GM19025 (cell line): Measurements from ENCODE around the gene GCAT.
A peak's percentile ranks its signal among the peaks of the same experiment; 100 is the strongest.

Experiments
- ATAC-seq: cut with Tn5 transposase; IDR thresholded peaks from one replicate; pipeline ENCODE4 v1.9.1; 2021; ENCODE audit warnings: mild to moderate bottlenecking, low read depth, moderate library complexity; ENCODE audit not compliant: unreplicated experiment

The GCAT gene

DNA sequence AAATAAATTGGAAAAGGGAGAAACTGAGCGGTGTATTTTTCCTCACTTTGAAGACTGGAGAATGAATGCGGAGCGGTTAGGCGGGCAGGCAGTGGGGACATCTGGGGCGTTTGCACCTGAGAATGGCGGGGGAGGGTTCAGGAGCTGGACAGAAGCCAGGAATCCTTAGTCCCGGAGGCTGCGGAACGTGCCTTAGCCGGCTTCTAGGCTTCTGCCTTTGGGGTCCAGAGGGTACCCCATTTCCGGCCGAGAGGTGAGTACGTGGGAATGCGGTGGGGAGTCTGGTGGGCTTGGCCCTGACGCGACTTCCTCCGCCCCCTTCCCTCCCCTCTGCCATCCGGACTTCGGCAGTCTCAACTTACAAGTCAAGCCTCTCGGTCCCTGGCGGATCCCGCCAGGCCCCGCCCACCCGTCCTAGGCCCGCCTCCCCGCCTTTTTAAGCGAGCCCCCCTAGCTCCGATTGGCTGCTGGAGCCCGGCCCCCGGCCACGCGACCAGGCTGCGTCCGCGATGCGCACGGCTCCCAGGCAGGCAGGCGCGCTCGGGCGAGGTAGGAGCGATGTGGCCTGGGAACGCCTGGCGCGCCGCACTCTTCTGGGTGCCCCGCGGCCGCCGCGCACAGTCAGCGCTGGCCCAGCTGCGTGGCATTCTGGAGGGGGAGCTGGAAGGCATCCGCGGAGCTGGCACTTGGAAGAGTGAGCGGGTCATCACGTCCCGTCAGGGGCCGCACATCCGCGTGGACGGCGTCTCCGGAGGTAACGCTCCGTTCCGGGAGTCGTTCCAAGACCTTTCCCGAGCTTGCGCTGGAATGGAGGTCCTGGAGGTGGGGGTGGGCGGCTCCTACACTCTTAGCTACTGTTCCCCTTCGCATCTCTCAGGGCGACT is at the start of gene GCAT:
GCAT (plus strand) TSS at position 525 of the 884 bp plus-strand sequence; CDS start at position 559, 34 bp downstream.
- ATAC-seq = peak; percentile 91

DNA sequence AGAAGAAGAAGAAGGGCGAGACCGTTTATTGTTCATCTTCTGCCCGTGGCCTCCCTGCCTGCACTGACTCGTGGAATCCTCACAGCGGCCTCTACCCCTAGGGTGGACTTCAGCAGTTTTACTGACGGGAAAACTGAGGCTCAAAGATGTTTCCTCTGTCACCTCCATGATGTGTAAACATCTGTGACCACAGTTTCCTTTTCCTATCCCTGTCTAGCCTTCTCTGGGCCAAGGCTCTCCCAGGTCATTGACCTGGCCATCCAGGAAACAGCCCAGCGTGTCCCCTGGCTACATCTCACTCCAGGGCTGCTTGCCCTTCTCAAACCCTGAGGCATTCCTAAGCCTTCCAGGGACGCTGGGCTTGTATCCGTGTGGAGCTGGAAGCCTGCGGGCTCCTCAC is 49.0 kb upstream of the GCAT start:
- ATAC-seq = no peak

DNA sequence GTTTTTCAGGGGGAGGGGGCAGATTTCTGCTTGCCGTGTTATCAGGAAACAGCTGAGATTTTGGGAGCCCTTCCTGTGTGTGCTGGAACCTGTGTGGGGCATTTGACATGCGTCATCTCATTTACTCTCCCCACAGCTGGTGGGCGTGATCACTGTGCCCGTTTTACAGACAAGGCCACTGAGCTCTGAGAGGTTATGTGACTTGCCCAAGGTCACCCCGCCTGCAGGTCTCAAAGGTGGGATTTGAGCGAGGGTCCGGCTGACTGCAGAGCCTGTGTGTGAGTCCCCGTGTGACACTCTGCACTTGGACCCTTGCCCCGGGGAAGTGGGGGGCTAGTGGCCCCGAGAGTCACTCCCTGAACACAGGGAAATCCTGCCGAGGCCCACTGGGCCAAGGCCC is 48.5 kb upstream of the GCAT start:
- no peak for ATAC-seq

DNA sequence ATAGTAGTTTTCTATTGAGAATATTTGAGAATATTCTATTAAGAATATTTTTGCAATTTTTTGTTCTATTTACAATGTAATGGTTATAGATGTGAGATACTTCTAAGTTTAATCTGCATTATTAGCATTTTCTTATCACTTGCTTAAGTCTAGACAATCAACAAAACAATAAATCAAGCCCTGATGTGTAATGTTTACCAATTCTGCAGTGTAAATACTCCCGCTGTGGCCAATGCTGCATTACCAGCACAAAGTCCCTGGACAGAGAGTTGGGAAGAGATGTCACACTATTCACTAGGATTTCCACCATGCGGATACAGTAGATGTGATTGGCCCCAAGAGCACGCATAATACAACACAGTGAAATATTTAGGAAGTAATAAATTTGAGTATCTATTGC is 47.6 kb upstream of the GCAT start:
- no peak for ATAC-seq

DNA sequence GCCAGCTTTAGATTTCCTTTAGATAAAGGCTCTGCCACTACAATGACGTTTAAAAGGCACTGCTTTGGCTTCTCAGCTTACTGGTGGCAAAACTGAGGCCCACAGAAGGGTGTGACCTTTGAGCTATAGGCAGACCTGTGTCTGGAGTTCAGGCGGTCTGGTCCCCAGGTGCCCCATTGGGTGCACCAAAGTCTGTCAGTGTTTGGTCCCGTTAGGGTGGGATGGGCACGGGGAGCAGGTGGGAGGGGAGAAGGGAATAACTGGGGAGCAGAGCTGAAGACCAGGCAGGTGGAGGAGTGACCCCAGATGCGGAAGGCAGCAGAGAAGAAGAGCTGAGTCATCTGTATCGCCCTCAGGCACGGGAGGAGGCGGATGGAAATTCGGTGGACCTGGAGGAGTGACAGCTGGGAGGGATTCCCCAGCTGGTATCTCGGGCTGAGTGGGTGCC is 45.3 kb upstream of the GCAT start:
- no peak for ATAC-seq

DNA sequence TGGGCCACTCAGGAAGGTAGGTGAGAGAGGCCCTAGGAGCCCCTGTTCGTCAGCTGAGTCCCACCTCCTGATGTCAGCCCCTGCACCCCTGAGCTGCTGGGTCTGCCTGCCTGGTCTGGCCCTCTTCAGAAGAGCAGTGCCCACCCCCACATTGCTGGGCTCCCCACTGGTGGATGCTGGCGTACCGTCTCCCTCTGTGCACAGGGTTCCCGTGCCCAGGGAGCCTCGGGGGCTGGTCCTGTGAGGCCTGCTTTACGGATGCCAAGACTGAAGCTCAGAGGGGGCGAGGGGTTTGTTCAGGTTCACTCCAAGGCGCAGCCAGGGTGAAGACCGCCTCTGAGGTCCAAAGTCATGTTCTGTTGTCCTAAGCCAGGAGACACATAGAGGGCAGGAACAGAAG is 44.7 kb upstream of the GCAT start:
- ATAC-seq = no peak

DNA sequence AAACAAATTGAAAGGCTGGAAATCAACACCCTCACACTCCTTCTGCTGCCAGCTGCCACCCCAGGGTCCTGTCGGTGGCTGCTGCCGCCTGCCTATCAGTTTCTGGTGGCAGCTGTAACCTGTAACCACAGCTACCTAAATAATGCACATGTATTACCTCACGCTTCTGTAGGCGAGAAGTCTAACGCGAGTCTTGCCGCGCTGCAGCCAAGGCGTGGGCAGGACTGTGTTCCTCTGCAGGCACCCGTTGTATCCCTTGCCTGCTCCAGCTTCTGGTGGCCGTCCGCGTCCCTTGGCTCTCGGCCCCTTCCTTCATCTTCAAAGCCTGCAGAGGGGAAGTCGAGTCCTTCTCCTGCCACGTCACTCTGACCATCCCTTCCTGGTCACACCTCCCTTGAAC is 44.1 kb upstream of the GCAT start:
- no peak for ATAC-seq

DNA sequence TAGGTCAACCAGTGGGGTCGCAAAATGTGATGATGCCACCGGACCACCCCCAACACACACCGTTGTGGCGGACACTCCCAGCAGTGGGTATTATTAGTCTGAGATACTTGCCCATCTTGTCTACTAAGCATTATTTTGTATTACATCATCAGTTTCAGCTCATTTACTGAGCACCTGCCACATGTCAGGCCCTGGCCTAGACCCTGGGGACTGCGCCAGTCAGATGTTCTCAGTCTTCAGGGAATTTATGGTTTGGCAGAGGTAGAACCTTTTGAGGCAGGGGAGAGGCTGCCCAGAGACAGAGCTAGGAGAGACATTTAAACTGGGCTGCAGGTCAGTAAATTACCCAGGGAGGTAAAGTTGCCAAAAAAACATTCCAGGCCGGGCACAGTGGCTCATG is 43.1 kb upstream of the GCAT start:
- ATAC-seq = no peak

DNA sequence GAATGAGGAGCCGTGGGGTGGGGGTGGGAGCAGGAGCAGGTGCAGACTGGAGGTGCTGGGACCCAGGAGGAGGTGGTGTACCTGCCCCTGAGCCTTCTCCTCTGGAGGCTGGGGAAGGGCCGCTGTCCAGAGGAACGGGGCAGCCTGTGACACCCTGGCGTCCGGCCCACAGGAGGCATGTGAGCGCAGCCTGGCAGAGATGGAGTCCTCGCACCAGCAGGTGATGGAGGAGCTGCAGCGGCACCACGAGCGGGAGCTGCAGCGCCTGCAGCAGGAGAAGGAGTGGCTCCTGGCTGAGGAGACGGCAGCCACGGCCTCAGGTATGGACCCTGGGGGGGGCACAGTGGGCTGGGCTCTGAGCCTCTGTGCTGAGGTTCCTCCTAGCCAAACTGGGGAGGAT is 42.2 kb upstream of the GCAT start:
- no peak for ATAC-seq

DNA sequence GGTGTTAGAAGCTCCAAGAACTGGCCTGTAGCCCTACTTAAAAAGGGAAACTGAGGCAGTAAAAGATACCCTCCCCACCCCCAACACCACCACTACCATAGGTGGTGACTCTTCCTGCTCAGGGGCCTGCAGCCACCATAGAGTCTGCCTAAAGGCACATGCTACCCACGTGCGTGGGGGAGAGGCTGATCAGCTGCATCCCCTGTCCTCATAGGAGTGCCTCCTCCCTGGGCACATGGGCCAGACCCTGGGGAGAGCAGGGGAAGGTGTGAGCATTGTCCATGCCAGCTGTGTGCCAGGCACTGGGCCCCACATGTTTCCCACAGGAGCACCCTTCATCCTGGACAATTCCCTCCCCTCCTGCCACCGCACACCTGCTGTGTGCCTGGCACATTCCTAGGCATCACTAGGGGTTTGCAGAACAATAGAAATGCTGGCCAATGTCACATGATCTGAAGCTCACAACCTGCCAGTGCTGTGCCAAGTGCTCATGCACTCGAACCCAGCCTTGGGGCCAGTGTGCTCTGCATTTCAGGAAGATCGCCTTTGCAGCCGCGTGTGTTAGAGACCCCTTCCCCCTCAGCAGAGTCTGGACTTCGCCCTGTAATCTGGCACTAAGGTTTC is 41.7 kb upstream of the GCAT start:
- no peak for ATAC-seq

DNA sequence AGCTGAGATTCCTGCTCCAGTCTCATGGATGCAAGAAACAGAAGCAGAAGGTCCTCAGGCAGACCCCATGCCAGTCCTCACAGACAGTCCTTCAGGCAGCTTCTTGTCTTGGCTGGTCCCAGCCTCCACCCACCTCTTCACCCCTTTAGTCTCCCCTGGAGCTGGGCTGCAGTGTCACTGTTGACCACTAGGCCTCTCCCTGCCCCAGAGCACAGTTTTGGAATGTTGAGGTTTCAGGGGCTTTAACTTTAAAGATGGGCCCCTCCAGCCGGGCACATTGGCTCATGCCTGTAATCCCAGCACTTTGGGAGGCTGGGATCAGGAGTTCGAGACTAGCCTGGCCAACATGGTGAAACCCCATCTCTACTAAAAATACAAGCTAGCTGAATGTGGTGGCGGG is 39.5 kb upstream of the GCAT start:
- ATAC-seq = no peak

DNA sequence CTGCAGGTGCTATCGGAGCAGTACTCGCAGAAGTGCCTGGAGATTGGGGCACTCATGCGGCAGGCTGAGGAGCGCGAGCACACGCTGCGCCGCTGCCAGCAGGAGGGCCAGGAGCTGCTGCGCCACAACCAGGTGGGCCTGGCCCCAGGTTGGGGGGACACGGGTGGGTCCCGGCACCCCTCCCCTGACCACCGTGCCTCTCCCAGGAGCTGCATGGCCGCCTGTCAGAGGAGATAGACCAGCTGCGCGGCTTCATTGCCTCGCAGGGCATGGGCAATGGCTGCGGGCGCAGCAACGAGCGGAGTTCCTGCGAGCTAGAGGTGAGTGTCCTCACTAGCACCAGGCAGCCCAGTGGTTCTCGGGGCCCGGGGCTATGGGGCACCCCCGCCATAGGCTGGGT is 38.7 kb upstream of the GCAT start:
- ATAC-seq = no peak

DNA sequence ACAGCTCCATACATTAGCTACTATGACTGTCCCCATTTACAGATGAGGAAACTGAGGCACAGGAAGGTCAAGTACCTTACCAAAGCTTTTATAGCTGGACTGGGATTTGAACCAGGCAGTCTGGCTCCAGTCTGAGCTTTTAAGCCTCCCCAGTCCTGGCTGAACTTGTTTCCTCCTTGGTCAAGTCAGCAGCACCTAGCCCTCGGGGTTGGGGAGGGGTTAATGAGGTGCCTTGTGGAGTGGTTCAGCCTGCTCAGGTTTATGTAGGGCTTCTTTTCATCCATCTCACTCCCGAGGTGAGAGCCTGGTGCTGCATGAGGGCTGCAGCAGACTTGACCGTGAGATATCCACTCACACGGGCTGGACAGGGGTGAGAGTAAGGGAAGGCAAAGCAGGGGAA is 36.7 kb upstream of the GCAT start:
- no peak for ATAC-seq

DNA sequence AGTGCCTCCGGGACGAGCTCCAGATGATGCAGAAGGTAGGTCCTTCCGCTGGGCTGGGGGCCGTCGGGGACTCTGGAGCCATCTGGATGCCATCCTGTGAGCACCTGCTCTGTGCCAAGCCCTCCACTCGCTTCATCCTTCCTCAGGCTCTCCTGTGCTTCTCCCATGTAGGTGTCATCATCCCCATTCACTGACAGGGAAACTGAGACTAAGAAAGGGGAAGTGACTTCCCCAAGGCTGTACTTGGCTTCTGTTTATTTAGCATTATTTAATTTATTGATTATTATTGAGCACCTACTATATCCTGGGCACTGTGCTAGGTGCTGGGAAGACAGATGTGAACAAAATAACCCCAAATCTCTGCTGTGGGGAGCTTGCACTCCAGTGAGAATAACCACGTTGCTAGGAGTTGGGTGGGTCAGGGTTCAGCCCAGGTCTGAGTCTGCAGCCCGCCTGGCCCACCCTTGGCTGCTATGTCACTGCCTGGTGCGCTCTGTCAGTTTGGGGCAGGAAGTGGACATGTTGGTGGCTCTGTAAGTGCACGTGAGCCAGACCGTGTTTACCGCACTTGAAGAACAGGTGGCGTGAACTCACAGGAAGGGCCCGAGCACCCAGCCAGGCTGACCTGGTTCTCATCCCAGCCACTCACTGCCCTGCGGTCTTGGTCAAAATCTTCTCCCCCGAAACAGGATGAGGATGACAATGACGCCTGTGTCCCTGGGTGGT is 35.9 kb upstream of the GCAT start:
- no peak for ATAC-seq

DNA sequence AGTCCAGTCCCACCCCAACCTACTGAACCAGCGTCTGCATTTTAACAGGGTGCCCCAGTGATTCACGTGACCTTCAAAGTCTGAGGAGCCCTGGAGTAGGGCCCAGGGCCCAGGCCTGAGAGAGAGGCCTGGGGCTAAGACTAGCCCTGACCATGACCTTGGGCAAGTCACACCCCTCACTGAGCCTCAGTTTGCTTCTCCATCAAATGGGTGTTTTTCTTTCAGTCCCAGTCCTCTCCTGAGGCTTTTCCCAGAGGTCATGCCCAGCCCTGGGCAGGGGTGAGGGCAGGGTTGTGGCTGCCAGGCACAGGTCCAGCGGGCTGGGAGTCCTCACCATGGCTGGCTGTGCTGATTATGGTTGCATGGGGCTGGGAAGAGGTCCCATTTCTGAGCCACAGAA is 33.0 kb upstream of the GCAT start:
- no peak for ATAC-seq

DNA sequence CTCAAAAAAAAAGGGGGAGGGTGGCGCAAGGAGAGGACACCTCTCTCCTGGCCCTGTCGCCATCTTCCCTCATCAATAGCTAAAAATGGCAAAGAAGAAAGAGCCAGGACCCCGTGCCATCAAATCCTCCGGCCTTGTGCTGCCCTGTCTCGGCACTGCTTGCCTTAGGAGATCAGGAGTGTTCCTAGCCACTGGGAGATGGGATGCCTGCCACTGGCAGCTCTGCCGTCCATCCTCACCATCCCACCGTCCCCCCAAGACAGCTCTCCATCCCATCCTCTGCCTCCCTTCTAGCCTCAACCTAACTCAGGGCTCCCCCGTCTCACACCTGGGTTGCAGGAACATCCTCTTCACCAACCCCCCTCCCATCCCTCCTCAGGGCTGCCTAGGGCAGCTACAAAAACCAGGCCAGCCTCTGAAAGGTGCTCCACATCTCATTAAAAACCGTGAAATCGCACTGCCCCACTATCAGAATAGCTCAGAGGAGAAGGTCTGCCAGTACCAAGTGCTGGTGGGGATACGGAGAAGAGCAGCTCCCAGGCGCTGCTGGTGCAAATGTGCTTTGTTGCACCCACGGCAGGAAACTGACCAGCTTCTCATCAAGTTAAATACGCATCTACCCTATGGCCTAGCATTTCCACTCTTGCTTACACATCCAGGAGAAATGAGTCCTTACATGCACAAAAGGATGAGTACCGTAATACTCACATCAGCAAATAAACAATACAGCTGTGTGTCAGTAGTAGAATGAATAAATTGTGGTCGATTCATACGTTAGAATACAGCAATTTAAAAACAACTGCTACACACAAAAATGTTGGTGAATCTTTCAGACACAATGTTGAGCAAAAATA is 31.7 kb upstream of the GCAT start:
- ATAC-seq = no peak

DNA sequence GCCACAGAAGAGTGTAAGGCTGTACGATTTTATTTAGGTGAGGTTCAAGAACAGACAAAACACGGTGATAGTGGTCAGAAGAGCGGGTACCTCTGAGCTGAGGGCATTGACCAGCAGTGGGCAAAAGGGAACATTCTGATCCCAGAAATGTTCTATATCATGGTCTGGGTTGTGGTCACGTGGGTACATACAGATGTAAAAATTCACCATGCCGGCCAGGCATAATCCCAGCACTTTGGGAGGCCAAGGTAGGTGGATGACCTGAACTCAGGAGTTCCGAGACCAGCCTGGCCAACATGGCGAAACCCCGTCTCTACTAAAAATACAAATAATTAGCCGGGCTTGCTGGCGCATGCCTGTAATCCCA is 31.1 kb upstream of the GCAT start:
- no peak for ATAC-seq

DNA sequence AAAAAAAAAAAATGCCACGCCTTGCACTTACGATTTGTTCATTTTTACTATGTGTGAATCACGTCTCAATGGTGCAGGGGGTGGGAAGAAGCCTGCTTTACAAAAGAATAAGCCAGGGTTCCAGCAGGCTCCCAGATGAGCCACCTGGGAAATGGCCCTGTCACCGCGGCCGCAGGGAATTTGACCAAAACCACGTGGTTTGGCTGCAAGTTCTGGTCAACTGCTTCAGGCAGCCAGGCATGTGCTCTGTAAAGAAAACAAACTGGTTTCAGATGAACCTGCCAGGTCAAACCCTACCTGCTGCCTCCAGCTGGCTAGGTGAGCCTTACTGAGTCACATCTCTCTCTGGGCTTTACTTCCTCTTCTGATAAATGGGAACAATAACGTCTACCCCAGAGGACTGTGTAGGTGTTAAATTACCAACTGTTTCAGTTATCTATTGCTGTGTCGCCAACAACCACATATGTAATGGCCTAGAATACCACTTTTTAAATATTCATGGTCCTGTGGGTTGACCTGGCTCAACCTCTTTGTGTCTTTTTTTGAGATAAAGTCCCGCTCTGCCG is 30.5 kb upstream of the GCAT start:
- ATAC-seq = peak; percentile 65

DNA sequence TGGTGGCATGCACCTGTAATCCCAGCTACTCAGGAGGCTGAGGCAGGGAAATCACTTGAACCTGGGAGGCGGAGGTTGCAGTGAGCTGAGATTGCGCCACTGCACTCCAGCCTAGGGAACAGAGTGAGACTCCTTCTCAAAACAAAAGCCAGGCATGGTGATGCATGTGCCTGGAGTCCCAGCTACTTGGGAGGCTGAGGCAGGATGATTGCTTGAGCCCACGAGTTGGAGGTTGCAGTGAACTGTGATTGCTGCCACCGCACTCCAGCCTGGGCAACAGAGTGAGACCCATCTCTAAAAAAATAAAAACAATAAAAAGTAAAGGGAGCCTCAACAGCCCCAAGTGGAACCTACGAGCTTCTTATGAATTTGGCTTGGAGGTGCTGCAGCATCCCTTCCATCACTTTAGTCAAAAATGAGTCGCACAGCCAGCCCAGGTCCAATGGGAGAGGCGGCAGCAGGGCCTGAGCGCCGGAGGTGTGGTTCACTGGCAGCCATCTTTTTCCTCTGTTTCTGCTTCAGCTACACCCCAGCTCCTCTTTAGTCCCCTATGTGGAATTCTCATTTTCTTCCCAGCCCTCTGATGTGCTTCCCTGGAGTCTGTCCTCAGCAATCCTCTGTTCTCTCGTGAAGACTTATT is 29.2 kb upstream of the GCAT start:
- no peak for ATAC-seq
